Measurements from ENCODE around the gene SORCS2.

SORCS2 gene

DNA sequence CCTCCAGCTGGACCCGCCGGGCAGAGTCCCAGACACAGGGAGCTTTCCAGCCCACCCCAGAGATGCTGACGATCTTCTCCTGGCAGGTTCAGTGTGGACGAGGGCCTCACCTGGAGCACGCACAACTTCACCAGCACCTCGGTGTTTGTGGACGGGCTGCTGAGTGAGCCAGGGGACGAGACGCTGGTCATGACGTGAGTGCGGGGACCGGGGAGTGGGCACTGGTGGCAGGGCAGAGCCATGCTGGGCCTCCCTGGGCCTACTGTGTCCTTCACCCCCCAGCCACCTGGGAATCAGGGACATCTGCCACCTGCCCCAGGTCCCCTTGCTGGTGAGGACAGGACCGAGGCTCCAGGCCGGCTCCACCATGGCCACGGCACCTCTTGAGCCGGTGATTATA is 511.8 kb downstream of the SORCS2 start:
- DNase-seq: no peak
- TF ChIP-seq, protein P1, sequence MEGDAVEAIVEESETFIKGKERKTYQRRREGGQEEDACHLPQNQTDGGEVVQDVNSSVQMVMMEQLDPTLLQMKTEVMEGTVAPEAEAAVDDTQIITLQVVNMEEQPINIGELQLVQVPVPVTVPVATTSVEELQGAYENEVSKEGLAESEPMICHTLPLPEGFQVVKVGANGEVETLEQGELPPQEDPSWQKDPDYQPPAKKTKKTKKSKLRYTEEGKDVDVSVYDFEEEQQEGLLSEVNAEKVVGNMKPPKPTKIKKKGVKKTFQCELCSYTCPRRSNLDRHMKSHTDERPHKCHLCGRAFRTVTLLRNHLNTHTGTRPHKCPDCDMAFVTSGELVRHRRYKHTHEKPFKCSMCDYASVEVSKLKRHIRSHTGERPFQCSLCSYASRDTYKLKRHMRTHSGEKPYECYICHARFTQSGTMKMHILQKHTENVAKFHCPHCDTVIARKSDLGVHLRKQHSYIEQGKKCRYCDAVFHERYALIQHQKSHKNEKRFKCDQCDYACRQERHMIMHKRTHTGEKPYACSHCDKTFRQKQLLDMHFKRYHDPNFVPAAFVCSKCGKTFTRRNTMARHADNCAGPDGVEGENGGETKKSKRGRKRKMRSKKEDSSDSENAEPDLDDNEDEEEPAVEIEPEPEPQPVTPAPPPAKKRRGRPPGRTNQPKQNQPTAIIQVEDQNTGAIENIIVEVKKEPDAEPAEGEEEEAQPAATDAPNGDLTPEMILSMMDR (IDR thresholded peaks at IDR 0.05; ENCODE audit: low read depth, low read length, missing control alignments): no peak
- Histone ChIP-seq H3K4me3 (ENCODE audit: low read depth, low read length) (no peak overlapping the region), H3K36me3 (replicated peaks) (no peaks in the 10 kb centered on the region), H3K27ac (no peak overlapping the region), H3K27me3 (replicated peaks) (peaks cover 6% of the 10 kb centered on the region)
- in situ Hi-C loops (cut with HindIII; ENCODE audit: low pct_ligation_motif_present, low sequenced_read_pairs): no loop called here

DNA sequence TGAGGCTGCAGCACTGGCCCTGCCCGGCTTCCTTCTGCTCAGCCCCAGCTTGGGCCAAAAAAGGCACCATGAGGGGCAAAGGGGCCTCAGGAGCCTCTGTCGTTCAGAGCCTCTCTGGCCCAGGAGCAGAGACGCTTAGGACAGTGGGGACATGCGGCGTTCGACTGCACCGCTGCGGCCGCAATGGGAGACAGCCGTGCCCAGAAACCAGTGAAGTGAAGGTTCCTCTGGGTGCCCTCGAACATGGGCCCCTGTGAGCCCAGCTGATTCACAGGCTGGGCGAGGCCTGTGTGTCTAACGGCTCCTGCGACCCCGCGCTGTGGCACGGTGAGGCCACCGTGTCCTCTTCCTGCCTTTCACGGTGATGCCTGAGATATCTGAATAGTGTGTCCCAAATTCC is 512.3 kb downstream of the SORCS2 start:
- no peak for DNase-seq
- TF ChIP-seq, protein P1 (IDR thresholded peaks at IDR 0.05; ENCODE audit: low read depth, low read length, missing control alignments): no peak
- Histone ChIP-seq H3K27me3 (replicated peaks) (peaks cover 6% of the 10 kb centered on the region), H3K36me3 (replicated peaks) (no peaks in the 10 kb centered on the region), H3K27ac (no peak overlapping the region), H3K4me3 (ENCODE audit: low read depth, low read length) (no peak overlapping the region)
- in situ Hi-C loops (cut with HindIII; ENCODE audit: low pct_ligation_motif_present, low sequenced_read_pairs): no loop called here

DNA sequence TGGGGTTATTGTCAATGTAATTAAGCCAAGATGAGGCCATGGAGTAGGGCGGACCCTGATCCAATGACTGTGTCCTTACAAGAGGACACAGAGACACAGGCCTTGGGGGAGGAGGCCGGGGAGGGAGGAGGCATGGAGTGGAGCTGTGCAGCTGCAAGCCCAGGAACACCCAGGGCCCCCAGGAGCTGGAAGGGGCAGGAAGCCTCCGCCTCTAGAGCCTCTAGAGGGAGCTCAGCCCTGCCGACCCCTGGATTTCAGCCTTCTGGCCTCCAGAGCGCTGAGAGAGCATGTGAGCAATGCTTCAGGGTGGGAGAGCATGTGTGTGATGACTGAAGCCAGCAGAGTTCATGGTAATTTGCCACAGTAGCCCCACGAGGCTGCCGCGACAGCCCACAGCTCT is 512.7 kb downstream of the SORCS2 start:
- H3K36me3 ChIP-seq (replicated peaks): no peaks in the 10 kb centered on the region
- no peak overlapping the region for H3K4me3 ChIP-seq (ENCODE audit: low read depth, low read length)
- TF ChIP-seq, protein P1 (IDR thresholded peaks at IDR 0.05; ENCODE audit: low read depth, low read length, missing control alignments): peak; percentile 33
- H3K27ac ChIP-seq: no peak overlapping the region
- in situ Hi-C loops (cut with HindIII; ENCODE audit: low pct_ligation_motif_present, low sequenced_read_pairs): no loop called here
- H3K27me3 ChIP-seq (replicated peaks): peaks cover 6% of the 10 kb centered on the region
- DNase-seq: no peak

DNA sequence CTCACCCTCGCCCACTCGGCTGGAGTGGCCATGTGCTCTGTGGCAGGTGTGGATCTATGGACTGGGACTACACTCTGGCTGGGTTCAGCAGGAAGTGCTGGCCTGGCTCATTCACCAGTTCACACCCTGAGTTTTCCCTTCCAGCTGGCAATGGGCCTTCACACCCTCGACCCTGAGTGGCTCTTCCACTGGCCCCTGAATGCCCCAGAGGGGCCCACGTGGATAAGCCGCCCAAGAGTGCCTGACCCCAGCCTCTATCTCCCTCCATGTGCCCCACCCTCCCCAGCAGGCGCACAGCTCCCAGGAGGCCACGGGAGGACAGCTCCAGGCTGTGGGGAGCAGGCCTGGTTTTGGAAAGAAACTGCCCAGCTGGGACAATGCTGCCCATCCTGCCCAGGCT is 513.3 kb downstream of the SORCS2 start:
- no peak for DNase-seq
- TF ChIP-seq, protein P1 (IDR thresholded peaks at IDR 0.05; ENCODE audit: low read depth, low read length, missing control alignments): no peak

DNA sequence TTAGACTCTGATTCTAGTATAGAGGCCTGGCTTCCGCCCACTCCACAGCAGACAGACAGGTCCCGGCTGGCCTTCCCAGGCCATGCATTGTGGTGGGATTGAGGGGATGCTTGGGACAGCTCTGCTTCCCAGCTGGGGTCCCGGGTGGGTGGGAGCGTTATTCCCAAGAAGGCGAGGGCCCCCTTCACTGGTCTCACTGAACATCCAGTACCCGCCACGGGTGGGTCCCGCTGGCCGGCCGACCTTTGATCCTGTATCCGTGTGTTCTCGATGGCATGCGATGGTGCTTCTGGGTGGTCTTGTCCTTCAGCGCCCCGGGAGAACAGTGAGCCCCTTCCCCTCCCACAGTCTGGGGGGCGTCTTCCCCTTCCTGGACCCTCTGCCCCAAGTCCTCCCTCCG is 515.9 kb downstream of the SORCS2 start:
- Histone ChIP-seq H3K27ac (no peak overlapping the region), H3K4me3 (ENCODE audit: low read depth, low read length) (no peak overlapping the region), H3K36me3 (replicated peaks) (no peaks in the 10 kb centered on the region), H3K27me3 (replicated peaks) (no peaks in the 10 kb centered on the region)
- in situ Hi-C loops (cut with HindIII; ENCODE audit: low pct_ligation_motif_present, low sequenced_read_pairs): no loop called here
- TF ChIP-seq, protein P1 (IDR thresholded peaks at IDR 0.05; ENCODE audit: low read depth, low read length, missing control alignments): no peak
- no peak for DNase-seq

More for the DNA sequence above, 513.3 kb downstream of the SORCS2 start:
- in situ Hi-C loops (cut with HindIII; ENCODE audit: low pct_ligation_motif_present, low sequenced_read_pairs): no loop called here
- H3K4me3 ChIP-seq (ENCODE audit: low read depth, low read length): no peak overlapping the region
- peaks cover 4% of the 10 kb centered on the region for H3K27me3 ChIP-seq (replicated peaks)
- H3K27ac ChIP-seq: no peak overlapping the region
- H3K36me3 ChIP-seq (replicated peaks): no peaks in the 10 kb centered on the region

DNA sequence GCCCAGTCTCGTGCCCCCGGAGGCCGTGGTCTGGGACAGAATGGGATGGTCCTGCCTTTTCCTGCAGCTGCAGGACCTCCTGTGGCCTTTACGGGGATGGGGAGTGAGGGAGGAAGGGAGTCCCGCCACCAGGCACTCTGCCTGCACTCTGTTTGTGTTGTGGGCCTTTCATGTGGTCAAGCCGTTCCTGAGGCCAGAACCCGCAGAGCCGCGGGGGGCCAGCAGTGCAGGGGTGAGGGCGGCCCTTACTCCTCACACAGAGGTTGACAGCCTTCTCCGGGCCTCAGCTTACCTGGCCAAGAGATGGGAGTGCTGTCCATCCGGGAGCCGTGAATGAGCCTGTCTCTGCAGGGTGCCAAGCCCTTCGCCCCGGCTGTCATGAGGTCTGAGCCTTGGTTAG is 516.6 kb downstream of the SORCS2 start:
- H3K27ac ChIP-seq: no peak overlapping the region
- no peak overlapping the region for H3K4me3 ChIP-seq (ENCODE audit: low read depth, low read length)
- peak; percentile 24 for DNase-seq
- TF ChIP-seq, protein P1 (IDR thresholded peaks at IDR 0.05; ENCODE audit: low read depth, low read length, missing control alignments): peak; percentile 4
- no peaks in the 10 kb centered on the region for H3K36me3 ChIP-seq (replicated peaks)
- H3K27me3 ChIP-seq (replicated peaks): no peaks in the 10 kb centered on the region
- in situ Hi-C loops (cut with HindIII; ENCODE audit: low pct_ligation_motif_present, low sequenced_read_pairs): no loop called here

All from brain microvascular endothelial cell (primary cell).